Measurements from ENCODE around the gene COMMD3.
"Not testable (repeated sequence)": the region's sequence is repeated elsewhere in the genome, so short reads cannot be mapped to it uniquely, and the experiment has no call there.

The COMMD3 gene

DNA sequence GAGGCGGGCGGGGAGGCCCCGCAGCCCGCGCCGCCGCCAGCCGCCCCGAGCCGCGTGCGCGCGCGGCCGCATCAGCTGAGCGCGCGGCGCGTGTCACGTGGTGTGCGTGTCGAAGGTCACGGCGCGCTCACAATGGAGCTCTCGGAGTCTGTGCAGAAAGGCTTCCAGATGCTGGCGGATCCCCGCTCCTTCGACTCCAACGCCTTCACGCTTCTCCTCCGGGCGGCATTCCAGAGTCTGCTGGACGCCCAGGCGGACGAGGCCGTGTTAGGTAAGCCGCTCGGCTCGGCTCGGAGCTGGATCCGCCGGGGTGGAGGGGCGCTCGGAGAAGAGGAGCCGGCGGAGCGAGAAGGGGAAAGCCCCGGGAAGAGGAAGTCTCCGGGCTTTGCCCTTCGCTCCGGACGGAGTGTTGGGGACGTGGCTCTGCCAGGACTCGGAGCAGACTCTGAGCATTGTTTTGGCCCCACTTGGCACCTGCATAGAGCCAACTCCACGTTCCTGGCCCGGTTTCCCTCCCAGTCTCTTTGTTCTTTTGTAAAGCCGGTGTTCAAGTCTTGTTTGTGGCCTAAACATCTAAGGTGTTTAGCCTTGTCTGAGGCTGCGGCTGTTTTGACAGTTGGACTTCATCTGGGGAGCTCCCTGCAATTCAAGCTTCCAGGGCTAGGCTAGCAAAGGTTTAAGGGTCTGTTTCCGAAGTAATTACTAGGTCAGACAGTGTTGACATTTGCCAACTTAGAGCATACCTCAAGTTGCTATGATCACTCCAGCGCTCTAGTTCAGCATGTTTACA, at the start of gene COMMD3:
Gene COMMD3 (plus strand): TSS at position 103 of the 790 bp plus-strand sequence. CDS start 30 bp downstream, at position 133.
- peak; percentile 61 to 83 (median 73) for DNase-seq

DNA sequence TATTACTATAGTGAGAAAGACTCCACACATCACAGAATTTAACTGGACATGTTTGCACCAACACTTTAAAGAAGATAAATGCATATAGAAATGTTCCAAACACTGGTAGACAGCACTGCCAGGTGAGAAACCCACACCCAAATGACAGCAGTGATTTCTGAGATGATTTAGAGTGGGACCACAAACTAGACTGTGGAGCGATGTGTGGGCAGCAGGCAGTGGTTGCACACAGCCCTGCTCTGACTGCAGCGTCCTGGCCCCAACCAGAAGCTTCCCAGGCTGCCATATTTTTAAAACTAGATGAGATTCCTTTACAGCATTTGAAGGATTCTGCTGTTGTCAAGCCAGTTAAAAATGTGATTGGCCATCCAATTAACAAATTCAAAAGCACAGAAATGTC, 47.7 kb upstream of the COMMD3 start:
- DNase-seq, result no peak

DNA sequence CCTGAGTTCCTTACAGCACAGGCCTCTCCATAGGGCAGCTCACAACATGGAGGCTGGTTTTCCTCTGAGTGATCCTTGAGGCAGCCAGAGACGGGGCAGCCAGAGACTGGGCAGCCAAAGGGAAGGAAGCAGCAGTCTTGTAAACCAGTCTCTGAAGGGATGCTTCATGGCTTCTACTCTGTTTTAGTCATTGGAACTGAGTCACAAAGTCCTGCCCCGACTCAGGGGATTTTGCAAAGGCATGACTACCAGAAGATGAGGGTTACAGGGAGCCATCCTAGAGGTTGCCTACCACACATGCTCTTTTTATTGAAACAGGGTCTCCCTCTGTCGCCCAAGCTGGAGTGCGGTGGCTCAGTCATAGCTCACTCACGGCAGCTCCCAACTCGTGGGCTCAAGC, 44.4 kb upstream of the COMMD3 start:
- DNase-seq, result no peak

DNA sequence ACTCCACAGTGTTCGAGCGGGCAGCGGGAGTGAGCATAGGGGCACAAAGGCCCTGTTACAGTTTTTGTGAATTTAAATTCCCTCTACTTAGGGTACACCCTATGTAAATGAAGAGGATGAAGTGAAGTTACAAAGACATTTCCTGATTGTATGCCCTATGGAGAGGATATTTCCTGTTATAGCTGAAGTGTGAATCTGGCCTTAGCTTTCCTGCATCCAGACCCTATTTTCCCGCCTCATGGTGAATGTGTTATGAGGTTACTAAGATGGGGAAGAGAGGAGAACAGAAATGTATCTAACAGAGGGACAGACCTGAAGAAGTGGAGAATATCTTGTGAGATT, 37.8 kb upstream of the COMMD3 start:
- no peak for DNase-seq

DNA sequence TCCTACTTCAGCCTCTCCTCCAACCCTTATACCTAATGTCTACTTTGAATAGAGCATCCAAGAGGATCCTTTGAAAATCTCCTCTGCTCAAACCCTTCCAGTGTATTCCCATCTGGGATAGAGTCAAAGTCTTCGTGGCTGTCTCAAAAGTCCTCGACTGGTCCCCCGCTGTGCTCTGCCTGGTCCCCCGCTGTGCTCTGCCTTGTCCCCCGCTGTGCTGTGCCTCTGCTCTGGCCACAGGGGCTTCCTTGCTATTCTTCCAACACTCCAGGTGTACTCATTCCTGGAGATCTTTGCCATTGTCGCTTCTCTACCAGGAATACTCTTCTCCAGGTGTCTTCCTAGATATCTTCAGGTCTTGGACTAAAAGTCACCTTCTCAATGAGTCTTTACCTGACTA, 36.1 kb upstream of the COMMD3 start:
- no peak for DNase-seq

DNA sequence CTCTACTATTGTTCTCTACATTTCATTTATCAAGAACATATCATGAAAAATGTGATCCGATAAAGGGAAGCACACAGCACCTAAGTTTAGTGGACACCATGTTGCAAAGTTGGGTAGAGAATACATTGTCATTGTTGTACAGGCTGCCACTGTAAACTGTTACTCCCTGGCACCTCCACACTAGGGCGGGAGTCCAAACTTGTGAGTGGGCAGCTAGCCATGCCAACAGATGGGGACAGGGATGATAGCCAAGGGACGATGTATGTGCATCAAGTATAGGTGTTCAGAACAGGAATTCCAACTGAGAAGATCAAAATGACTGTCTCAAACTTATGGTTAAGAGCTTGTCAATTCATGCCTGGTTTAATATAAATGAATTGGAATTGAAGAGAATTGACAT, 31.1 kb upstream of the COMMD3 start:
- no peak for DNase-seq

DNA sequence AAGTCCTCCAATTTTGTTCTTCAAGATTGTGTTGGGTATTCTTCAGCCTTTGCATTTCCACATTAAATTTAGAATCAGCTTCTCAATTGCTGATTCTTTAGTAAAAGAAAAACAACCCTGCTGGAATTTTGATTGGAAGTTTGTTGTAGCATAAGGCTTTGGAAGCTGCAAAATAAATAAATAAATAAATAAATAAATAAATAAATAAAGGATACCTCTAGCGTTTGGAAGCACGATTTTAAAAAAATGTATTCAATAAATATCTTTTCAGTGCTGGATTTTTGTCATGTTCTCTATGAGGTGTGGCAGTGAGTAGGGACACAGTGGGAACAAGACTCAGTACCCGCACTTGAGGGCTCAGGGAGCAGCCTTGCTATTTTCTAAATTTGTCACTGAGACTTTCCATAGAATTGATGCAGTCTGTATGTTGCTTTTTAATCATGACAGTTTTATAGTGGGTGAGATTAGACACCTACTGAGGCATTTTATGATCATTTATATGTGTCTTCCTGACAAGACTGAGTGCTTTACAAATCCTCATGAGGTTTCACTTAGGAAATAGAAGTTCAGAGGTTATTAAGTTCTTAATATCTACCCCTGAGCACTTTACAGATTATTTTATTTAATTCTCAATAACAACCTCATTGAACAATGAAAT, 22.3 kb upstream of the COMMD3 start:
- no peak for DNase-seq

DNA sequence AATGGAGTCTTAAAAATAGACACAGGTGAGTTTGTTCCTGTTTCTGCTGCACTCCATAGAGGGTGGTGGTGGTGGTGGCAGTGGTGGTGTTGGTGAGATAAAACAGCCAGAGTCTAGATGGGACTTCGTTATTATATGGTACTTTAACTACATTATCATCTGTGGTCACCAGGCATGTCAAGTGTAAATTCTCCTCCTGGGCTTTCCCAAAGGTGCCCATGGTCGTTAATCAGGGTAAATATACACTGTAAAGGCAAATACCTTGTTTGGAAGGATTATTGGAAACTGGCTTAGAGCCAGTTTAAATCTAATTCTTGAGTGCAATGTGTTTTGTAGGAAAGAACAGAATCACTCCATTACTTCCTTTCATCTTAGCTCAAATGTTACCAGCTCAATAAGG, 21.5 kb upstream of the COMMD3 start:
- DNase-seq, result no peak

DNA sequence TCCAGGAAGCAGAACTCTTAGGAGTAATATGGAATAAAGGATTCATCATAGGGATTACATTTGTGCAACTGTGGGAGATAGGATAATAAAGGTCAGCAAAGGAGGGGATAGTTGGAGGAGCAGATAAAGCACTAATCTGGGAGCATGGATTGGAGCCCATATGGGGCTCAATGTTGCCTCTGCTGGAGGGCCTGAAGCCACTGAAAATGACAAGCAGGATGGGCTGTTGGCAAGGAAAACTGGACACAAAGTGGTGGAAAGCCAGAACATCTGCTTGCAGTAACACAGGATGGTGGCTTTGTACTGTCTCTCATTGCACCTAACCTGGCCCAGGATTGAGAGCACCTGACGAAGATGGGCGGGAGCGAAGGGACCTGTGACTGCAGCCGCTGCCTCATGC, 15.0 kb upstream of the COMMD3 start:
- DNase-seq, result no peak

DNA sequence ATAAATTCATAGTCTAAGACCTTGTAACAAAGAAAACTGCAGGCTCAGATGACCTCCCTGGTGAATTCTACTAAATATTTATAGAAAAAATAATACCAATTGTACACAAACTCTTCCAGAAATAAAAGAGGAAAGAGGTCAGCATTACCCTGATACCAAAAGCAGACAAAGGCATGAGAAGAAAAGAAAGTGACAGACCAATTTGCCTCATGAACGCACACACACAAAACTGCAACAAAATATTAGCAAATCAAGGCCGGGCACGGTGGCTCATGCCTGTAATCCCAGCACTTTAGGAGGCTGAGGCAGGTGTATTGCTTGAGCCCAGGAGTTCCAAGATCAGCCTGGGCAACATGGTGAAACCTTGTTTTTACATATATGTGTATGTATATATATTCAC, 12.7 kb upstream of the COMMD3 start:
- no peak for DNase-seq

DNA sequence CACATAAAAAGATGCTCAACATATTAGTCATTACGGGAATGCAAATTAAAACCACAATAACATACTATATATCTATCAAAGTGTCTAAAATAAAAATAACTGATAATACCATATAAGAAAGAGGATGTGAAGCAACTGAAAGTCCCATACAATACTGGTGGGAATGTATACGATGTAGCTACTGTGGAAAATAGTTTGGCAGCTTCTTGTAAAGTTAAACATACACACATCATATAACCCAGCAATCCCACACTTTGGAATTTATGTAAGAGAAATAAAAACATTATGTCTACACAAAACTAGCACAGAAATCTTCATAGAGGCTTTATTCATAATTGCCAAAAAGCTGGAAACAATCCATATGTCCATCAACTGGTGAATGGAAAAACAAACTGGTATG, 10.5 kb upstream of the COMMD3 start:
- no peak for DNase-seq

DNA sequence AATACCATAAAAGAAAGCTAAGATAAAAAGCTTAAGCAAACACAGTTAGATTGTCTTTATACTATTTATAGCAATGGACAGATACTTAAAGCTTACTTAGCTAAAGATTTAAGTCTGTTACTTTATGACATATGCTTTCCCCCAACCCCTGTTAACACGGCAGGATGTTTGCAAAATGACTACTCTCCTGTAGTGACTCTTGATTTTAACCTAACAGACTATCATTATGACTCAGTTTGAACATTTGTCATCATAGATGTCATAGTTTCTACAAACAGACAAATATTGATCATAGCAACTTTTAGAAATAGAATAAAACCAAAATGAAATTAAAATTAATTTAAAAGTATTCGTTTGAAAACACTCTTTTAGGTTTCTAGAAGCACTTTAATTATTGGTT, 7.8 kb upstream of the COMMD3 start:
- no peak for DNase-seq

DNA sequence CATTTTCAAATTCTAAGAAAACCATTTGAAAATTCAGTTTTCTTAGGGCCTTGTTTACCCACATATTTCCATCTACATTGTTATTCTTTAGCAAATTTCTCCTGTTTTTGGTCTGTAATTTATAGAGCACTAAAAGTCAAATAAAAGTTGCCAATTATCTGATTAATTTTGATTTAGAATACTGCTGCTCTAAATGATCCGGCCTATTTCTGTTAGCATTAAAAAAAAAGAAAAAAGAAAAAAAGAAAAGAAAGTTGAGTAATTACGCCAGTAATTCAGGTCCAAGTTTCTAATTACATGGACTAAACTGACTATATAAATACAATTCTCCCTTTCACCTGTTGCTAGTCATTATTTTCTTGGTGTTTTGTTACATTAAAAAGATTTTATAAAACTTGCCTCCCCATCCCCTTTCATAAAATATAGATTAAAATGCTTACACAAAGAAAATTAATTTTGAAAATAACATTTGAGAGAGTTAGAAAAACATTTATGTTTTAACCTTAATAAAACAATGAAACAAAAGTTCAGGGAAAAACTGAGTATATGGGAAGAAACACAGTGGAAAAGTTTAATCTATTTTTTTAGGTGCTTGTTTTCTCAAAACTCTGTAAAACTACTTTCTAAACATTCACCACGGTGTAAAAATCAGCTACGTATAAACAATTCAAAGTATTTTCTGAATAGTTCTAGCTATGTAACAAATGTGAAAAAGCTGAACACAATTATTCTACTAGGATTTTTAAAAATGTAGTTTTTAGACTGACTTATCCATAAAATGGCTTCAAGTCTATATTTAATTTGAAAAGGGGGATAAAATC, 6.8 kb upstream of the COMMD3 start:
- no peak for DNase-seq

DNA sequence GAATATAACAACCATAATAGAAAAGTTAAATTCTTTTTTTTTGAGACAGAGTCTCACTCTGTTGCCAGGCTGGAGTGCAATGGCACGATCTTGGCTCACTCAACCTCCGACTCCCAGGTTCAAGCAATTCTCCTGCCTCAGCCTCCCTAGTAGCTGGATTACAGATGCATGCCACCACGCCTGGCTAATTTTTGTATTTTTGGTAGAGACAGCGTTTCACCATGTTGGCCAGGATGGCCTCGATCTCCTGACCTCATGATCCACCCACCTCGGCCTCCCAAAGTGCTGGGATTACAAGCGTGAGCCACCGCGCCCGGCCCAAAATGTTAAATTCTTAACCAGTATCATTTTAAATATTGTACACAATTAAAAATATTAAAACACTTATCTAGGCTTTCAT, 6.2 kb upstream of the COMMD3 start:
- not testable (repeated sequence) for DNase-seq

DNA sequence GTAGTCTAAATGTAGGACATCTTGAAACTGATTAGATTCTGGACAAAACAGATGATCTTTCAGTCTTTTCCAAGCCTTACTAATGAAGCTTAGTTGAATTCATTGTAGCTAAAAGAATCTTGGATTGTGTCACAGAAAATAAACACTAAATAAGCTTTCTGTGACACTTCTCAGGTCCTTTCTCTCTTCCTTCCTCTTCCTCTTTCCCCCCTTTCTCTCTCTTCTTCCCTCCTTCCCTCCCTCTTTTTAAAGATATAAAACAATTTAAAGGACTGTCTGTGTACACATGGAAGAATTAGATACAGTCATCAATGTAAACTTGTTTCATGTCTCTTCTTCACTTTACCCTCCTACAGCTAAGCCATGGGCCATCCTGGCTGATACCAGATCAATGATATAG, 5.3 kb upstream of the COMMD3 start:
- no peak for DNase-seq

DNA sequence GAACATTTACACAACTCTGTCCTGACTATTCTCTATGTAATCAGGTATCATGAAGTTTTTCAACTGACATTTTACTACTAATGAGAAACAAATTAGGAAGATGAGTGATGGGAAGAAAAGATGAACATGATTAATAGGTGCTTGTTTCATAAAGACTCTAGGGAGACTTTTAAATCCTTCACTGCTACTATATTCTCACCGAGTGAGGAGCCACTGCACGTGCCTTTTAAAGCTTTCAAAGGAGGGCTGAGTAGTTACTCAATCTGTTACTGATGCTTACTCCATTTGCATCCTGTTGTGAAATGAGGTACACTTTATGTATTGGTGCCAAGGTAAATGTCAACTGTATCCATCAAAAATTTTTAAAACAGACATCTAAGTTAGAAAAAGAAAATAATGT, 1.3 kb upstream of the COMMD3 start:
- DNase-seq, result no peak

DNA sequence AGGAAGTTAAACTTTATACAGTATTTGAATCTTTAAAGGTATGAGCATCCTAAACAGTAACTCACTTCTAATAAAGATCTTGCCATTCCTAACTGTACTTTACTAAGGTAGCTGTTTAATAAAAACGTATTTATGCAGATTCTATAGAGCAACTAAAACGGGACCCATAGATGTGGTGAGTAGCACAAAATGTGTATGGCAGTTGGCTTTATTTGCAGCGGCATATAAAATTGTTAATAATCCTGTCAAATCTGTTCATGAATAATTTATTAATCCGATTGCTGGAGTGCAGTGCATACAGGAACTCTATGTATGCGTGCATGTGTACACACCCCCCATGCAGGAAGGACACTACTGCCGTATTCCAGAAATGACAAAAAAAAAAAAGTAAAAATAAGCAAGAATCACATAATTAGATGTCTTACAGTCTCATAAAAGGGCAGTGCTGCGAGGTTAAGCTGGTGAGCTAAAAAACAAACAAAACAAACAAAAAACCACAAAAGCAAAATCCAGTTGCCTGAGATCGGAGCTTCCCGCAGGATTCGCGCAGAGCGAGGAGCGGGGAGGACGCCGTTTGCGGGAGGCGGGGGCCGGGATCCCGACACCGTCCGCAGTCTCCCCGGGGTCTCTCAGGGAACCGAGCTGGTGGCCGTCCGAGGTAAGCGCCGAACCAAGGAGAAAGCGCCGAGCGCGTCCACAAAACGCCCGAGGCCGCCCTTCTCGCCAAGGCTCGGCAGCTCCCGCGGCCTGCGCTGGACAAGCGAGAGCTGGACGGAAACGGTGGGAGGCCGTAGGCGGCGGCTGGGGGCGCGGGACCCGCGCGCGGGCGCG, 518 bp upstream of the COMMD3 start:
- peak in 1 of 6 experiments; percentile 77 for DNase-seq

DNA sequence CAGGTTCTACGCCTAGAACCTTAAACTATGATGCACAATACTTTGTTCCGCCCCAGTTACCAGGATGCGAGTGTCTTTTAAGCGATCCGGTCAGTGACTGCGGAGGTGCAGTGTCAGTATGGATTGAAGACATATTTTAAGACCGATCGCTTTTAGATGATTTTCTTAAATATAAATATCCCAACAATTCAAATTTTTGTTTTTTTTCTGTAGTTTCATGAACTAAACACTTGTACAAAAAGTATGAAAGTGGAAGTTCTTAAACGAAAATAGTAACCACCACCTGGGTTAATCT, 835 bp downstream of the COMMD3 start:
- no peak for DNase-seq

DNA sequence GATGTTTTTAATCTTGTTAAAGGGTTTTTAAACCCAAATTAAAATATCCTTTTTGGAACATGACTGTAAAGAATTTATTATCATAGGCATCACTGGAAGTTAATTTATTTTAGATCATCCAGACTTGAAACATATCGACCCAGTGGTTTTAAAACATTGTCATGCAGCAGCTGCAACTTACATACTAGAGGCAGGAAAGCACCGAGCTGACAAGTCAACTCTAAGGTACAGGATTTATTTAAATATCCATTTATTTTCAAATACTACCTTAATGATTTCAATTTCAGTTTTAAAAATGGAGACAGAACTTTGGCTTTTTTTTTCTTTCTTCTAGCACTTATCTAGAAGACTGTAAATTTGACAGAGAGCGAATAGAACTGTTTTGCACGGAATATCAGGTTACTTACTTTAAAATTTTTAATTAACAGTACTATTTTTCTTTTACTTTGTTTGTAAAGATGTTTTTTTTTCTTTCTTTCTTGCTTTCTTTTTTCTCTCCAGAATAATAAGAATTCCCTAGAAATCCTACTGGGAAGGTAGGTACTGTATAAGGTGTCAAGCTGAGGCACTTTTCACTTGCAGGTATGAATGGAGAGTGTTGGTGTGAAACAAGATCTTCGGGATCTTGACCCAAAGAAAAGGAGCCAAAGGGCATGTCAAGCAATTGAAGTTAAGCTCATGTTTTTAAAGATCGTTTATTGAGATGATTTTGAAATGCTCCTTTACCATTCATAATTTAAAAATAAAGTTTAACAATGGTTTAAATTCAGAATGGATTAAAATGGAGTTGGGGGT, 1.8 kb downstream of the COMMD3 start:
- DNase-seq, result no peak

DNA sequence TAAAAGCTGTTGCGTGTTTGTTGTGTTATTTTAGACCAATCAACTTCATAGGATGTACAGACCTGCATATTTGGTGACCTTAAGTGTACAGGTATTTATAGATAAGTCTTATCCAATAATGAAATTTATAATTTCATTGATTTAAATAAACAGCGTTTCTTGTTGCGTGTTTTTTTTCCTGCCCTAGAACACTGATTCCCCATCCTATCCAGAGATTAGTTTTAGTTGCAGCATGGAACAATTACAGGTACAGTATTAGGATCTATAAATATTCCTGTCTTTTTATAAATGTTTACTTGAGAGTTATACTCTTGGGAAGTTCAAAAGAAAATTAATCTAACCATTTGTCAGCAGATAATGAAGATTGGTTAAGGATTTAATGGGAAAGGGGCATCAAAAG, 2.6 kb downstream of the COMMD3 start:
- no peak for DNase-seq

DNA sequence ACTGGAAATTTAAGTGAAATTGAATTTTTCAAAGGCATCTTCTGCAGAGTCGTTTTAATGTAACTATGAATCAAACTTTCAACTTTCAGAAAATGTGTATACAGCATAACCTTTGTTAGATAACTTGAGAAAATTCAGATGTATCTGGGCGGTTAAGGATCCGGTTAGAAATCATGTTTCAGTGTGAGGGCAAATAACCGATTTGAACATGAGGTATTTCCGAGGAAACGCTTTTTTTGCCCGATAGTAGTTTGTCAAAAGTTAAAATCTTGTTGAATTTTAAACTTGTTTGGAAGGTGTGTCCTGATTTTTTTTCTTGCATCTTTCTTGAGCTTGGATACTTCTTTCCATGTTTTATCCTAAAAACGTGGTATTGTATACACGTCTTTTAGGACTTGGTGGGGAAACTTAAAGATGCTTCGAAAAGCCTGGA, 3.4 kb downstream of the COMMD3 start:
- no peak for DNase-seq

DNA sequence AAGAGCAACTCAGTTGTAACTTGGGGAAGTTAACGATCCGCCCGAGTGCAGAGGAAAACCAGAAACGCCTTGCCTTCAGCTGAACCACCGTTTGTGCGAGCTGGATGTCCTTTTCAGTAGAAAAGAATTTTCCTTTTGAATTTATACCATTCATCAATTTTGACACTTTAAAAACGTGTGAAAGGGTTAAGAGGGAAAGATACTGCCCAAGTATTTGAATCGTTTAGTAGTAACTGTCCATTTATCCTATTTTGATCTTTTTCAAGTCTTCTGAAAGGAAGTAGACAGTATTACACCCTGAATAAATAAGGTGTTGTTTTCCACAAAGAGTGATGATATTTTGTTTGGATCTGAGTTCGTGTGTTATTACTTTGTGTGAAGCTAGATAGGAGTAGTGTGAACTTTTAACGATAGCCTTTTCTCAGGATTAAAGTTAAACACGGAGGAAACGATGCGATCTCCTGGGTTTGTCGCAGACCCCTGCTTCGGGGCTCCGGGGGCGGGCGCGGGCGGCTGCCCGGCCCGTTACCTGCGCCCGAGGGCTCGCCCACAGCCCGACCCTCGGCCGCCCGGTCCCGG, 3.9 kb downstream of the COMMD3 start:
- peak in 2 of 6 experiments; percentile 35 to 49 for DNase-seq
